Measurements from ENCODE around the gene DPH5.
"Not testable (repeated sequence)": the region's sequence is repeated elsewhere in the genome, so short reads cannot be mapped to it uniquely, and the experiment has no call there.

Gene DPH5

GRCh38 chr1:100988121-100988520, 37.5 kb downstream of the DPH5 start:
- DNase-seq (ENCODE audit: low read depth in 2 of 2) = no peak

- no peak for DNase-seq (ENCODE audit: low read depth in 2 of 2)
Measured at GRCh38 chr1:100982793-100983192, 42.8 kb downstream of the DPH5 start.

DNA sequence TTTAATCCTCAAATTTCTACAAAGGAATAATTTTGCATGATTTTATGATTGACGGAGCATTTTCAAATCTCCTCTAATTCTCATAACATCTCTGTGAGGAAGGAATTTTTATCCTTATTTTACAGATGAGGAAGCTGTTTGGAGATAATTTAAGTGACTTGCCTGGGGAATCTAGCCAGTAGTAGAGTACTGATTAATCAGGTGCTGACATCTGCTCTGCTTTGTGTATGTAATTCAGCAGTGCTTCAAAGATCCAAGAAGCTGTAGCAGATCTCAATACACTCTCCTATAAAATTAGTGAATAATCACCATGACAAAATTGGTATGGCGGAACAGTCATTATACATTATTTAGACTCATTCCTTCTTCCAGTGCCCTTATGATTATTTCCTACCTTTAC, 46.0 kb downstream of the DPH5 start:
- DNase-seq (ENCODE audit: low read depth in 2 of 2) = no peak

DNA sequence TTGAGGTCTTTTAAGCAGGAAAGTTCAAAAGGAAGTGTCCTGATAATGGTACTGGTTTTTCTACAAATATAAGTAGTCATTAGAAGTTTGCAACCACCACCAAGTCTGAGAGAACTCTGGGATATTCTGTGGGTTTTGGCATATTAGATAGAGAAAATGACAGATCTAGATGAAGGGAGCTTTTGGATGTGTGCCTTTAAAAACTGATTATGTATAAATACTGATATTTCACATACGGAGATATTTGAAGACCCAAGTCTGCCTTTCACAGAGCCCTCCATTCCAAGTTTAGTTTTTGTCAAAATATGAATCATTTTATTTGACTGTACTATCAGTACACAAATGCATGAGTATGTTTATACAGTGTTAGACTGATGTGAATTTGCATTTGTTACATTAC, 48.6 kb downstream of the DPH5 start:
- no peak for DNase-seq (ENCODE audit: low read depth in 2 of 2)

DNA sequence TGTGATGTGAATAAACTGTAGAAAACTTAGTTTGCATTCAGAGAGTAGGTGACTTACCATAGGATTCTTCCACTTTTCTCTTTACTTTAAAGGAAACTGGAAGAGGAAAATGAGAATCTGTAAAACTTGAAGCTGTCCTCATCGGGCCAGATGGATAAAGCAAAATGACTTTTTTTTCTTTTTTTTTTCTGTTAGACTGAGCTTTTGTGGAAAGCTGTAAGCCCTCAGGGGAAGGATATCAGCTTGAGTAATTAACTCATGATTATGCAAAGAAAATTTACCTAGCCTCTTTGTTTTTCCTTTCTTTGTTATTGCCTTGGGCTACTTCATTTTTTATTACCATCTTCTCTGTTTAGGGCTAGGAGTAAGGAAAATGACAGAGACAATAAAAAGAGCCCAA, 53.4 kb downstream of the DPH5 start:
- no peak for DNase-seq (ENCODE audit: low read depth in 2 of 2)

GRCh38 chr1:100971021-100971420, 54.6 kb downstream of the DPH5 start:
- DNase-seq (ENCODE audit: low read depth in 2 of 2) = no peak

DNA sequence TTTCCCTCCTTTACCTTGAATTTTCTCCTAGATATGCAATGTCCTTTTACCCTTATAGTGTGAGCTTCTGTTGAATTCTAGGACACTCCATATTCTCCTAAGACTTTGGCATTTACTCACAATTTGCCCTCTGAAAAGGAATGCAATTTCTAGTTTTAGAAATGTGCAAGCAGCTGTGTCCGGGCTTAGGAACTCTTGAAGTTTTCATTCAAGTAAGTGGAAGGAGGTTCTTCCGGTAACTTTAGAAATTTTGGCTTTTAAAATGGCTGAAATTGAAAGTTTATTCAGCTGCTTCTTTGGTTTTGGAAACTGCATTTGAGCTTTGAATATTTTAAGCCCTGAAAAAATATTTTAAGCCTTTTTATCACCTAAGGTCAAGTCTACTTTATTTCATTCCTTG, 56.3 kb downstream of the DPH5 start:
- no peak for DNase-seq (ENCODE audit: low read depth in 2 of 2)

- no peak for DNase-seq (ENCODE audit: low read depth in 2 of 2)
Measured at GRCh38 chr1:100968621-100969020, 57.0 kb downstream of the DPH5 start.

- no peak for DNase-seq (ENCODE audit: low read depth in 2 of 2)
Measured at GRCh38 chr1:100960098-100960497, 65.5 kb downstream of the DPH5 start.

DNA sequence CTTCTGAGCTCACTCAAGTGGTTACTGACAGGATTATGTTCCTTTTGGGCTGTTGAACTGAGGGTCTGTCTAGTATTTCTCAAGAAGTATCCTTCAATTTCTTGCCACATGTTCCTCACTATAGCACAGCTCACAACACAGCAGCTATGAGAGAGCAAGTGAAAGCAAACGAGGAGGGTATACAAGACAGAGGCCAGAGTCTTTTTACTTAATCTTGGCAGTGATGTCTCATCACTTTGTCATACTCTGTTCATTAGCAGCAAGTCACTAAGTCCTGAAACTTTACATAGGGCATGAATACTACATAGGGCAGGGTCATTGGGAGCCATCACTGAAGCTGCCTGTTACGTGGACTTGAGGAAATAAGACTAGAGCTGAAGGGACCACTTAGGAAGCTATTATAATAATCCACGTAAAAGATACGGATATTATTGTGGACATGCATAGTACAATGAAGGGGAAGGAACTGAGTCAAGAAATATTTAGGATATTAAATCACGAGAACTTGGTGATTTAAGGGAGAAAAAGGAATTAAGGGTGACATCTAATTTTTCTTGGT, 66.0 kb downstream of the DPH5 start:
- DNase-seq (ENCODE audit: low read depth in 2 of 2) = no peak

DNA sequence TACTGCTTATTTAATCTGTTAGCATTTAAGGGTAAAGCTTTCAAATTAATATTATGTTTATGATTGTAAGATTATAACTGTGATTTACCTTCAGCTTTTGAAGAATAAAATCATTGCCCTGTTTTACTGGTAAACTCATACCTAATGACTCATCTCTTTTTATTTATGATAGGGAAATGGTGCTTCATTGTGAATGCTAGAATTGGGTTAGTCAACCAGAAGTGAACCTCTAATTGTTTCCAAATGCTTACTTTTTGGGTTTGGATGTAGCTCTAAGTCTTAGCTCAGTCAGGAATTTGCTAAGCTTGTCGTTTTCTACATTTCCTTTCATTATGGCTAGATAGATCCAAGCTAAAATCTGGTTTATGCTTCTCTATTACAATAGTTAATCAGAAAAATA, 70.3 kb downstream of the DPH5 start:
- no peak for DNase-seq (ENCODE audit: low read depth in 2 of 2)

DNA sequence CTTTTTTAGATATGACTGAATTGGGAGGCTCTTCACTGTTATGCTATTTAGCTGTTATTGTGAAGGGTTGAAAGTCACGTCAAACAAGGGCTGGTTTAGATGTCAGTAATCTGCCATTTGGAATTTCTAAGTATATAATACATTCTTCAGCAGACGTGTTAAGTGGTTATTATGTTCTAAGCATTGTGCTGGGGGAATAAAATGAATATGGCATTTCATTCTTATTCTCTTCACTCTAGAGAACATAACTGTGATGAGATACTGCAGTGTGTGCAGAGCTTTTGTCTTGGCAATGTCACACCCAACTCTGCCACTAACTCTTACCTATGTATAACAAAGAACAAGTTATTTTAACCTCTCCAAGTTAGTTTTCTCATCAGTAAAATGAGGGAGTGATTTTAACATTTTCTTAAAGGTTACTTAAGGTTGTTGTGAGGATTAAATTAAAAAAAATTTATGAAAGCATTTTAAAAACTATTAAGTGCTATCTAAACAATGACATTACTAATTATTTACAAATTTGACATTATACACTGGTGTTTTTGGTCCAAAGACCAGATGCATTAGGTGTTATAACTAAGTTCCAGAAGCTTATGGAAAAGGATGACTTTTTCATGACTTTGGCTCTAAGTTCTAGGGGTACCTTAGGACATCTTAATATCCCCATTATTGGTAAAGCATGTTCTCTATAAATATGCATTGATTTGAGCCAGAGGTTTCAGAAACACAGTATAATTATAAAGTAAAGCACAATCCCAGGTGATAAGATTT, 71.4 kb downstream of the DPH5 start:
- DNase-seq (ENCODE audit: low read depth in 2 of 2) = no peak

- not testable (repeated sequence) for DNase-seq (ENCODE audit: low read depth in 2 of 2)
Measured at GRCh38 chr1:100952970-100953369, 72.6 kb downstream of the DPH5 start.

DNA sequence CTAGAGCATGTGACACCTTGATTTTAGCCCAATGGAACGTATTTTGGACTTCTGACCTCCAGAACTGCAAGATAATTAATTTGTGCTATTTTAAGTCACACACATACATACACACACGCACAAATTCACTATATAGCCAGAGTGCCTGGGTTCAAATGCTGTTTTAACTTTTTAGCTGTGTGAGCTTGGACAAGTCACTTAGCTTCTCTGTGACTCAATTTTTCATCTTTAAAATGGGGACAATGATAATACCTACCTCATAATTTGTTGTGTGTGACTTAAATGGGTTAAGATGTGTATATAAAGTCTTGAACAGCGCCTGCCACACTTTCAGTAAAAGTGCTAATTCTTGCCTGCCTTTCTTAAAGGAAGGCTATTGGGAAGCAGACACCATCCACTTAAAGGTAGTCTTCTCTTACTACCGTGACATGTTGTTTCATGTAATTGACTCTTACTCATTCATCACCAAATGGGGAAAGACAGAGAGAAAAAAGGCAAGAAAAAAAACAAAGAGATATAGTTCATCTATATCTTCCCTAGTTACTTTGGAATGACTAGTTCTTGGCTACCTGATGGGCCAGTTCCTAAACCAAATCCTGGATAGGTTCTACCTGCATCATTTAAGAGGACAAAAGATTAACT, 73.4 kb downstream of the DPH5 start:
- no peak for DNase-seq (ENCODE audit: low read depth in 2 of 2)

GRCh38 chr1:100950781-100951180, 74.8 kb downstream of the DPH5 start:
- no peak for DNase-seq (ENCODE audit: low read depth in 2 of 2)

DNA sequence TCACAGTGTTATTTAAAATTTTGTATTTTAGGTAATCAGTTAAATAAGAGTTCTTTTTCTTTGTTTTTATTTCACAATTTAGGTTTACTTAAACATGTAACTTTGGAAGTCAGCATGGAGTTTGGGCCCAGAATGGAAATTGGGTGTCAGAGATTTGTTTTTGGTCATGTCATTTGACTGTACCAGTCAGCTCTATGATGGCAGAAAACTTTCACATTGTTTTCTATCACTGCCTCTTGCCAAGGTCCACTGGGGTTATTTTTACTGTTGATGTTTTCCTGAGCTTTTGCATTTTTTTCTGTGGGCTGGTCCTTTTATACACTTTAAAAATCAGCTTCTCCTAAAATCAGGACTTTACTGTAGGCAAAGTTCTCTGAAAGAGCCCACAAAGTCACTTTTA, 75.2 kb downstream of the DPH5 start:
- no peak for DNase-seq (ENCODE audit: low read depth in 2 of 2)

DNA sequence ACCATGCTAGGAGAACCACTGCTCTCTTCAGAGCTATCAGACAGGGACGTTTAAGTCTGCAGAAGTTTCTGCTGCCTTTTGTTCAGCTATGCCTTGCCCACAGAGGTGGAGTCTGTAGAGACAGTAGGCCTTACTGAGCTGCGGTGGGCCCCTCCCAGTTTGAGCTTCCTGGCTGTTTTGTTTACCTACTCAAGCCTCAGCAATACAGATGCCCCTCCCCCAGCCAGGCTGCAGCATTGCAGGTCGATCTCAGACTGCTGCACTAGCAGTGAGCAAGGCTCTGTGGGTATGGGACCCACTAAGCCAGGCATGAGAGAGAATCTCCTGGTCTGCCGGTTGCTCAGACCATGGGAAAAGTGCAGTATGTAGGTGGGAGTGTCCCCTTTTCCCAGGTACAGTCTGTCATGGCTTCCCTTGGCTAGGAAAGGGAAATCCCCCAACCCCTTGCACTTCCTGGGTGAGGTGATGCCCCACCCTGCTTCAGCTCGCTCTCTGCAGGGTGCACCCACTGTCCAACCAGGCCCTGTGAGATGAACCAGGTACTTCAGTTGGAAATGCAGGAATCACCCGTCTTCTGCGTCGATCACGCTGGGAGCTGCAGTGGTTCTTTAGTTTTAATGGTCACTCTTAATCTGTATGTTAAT, 75.9 kb downstream of the DPH5 start:
- DNase-seq (ENCODE audit: low read depth in 2 of 2) = peak in 1 of 2 donors; percentile 16

DNA sequence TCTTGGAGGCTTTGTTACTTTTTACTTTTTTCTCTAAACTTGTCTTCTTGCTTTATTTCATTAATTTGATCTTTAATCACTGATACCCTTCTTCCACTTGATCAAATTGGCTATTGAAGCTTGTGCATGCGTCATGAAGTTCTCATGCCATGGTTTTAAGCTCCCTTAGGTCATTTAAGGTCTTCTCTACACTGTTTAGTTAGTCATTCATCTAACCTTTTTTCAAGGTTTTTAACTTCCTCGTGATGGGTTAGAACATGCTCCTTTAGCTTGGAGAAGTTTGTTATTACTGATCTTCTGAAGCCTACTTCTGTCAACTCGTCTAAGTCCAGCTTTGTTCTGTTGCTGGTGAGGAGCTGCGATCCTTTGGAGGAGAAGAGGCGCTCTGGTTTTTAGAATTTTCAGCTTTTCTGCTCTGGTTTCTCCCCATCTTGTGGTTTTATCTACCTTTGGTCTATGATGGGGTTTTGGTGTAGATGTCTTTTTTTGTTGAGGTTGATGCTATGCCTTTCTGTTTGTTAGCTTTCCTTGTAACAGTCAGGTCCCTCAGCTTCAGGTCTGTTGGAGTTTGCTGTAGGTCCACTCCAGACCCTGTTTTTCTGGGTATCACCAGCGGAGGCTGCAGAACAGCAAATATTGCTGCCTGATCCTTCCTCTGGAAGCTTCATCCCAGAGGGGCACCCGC, 76.7 kb downstream of the DPH5 start:
- not testable (repeated sequence) for DNase-seq (ENCODE audit: low read depth in 2 of 2)

- DNase-seq (ENCODE audit: low read depth in 2 of 2) = not testable (repeated sequence)
Measured at GRCh38 chr1:100947816-100948215, 77.8 kb downstream of the DPH5 start.

- not testable (repeated sequence) for DNase-seq (ENCODE audit: low read depth in 2 of 2)
Measured at GRCh38 chr1:100946064-100946463, 79.5 kb downstream of the DPH5 start.

GRCh38 chr1:100943533-100943932, 82.1 kb downstream of the DPH5 start:
- DNase-seq (ENCODE audit: low read depth in 2 of 2) = no peak

All from stimulated activated CD4-positive, alpha-beta T cell treated with anti-CD3 and anti-CD28 coated beads, Interleukin-4, amount 100 ng/mL, for 48 hours (primary cell).